Nephron progenitor cell (in vitro differentiated cells): ENCODE results near the gene GSDMA.
A peak's percentile ranks its signal among the peaks of the same experiment; 100 is the strongest.

Experiments used
- DNase-seq: peaks from one replicate; pipeline ENCODE4 v3.0.0; 2021
- H3K27ac Mint-ChIP-seq: 2 replicates; pipeline ENCODE4 v1.8.0; 2021; ENCODE audit warnings: mild to moderate bottlenecking, moderate library complexity, mixed read lengths
- H3K27me3 Mint-ChIP-seq: 2 replicates; pipeline ENCODE4 v1.8.0; 2021; ENCODE audit warnings: mild to moderate bottlenecking, low read depth, mixed read lengths; ENCODE audit not compliant: poor library complexity
- H3K36me3 Mint-ChIP-seq: 2 replicates; pipeline ENCODE4 v1.8.0; 2021; ENCODE audit warnings: low read depth, mixed read lengths
- H3K4me1 Mint-ChIP-seq: 2 replicates; pipeline ENCODE4 v1.8.0; 2021; ENCODE audit warnings: mixed read lengths
- H3K4me3 Mint-ChIP-seq: 2 replicates; pipeline ENCODE4 v1.8.0; 2021; ENCODE audit warnings: mild to moderate bottlenecking, moderate library complexity, mixed read lengths
- H3K9me3 Mint-ChIP-seq: 2 replicates; pipeline ENCODE4 v1.8.0; 2021; ENCODE audit warnings: mild to moderate bottlenecking, moderate library complexity, mixed read lengths
- CTCF ChIP-seq: fragments of 200-600 bp; sonication (generic); IDR thresholded peaks from 2 replicates; pipeline ENCODE4 v1.5.0; 2021; ENCODE audit warnings: antibody characterized with exemption

The GSDMA gene

GRCh38 chr17:39927929-39928857 is 34.6 kb upstream of the GSDMA start:
- Mint-ChIP-seq H3K4me3 (peak overlapping the region; percentile 94), H3K27me3 (peaks cover 17% of the 10 kb centered on the region), H3K4me1 (peaks cover 51% of the 10 kb centered on the region), H3K36me3 (no peaks in the 10 kb centered on the region), H3K27ac (peak overlapping the region; percentile 89), H3K9me3 (peaks cover 2% of the 10 kb centered on the region)
- TF ChIP-seq CTCF: no peak
- peak; percentile 32 for DNase-seq

DNA sequence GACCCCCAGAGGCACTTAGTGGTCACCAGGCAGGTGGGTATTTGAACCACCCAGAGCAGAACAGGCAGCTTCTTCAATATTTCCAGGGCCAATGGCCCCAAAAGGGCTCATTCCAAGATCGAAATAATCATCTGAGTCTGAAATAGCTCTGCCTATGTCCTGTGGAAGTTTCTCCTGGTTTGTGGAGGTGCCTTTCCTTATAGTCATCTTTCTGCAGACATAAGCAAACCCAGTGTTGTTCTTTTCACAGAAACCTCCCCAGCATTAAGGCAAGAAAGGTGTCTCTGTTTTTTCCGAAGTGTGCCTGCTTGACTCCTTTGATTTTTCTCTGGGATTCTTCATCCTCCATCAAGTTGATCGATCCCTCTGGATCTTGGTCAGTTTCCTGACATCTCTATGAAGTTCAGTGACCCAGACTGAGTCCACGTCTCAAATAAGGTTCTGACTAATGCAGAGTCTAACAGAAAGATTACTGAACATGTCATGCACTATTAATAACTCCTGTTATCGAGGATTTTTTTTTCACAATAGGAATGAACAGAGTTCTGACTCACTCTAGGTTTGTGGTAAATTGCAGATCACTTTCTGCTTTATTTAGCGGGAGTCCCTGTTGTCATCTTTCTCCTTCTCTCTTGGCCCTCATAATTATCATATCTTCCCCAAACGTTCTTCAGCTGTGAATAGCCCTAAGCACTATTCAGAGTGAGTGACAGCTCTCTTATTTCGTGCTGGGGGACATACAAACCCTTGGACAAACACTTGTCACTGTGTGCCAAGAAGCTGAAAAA is 33.8 kb upstream of the GSDMA start:
- no peak overlapping the region for H3K27ac Mint-ChIP-seq
- no peak for DNase-seq
- peaks cover 4% of the 10 kb centered on the region for H3K9me3 Mint-ChIP-seq
- H3K4me1 Mint-ChIP-seq: peaks cover 53% of the 10 kb centered on the region
- no peaks in the 10 kb centered on the region for H3K36me3 Mint-ChIP-seq
- no peak for TF ChIP-seq CTCF
- peak overlapping the region; percentile 38 for H3K4me3 Mint-ChIP-seq
- peaks cover 17% of the 10 kb centered on the region for H3K27me3 Mint-ChIP-seq

- no peak for TF ChIP-seq CTCF
- no peak overlapping the region for H3K4me3 Mint-ChIP-seq
- peaks cover 17% of the 10 kb centered on the region for H3K27me3 Mint-ChIP-seq
- H3K4me1 Mint-ChIP-seq: peaks cover 52% of the 10 kb centered on the region
- no peak overlapping the region for H3K27ac Mint-ChIP-seq
- DNase-seq: no peak
- peaks cover 4% of the 10 kb centered on the region for H3K9me3 Mint-ChIP-seq
- H3K36me3 Mint-ChIP-seq: no peaks in the 10 kb centered on the region
Observed at GRCh38 chr17:39929646-39930407, 33.0 kb upstream of the GSDMA start.

- Mint-ChIP-seq H3K27me3 (peaks cover 11% of the 10 kb centered on the region), H3K36me3 (no peaks in the 10 kb centered on the region), H3K9me3 (peaks cover 4% of the 10 kb centered on the region), H3K4me1 (peaks cover 56% of the 10 kb centered on the region), H3K27ac (peak overlapping the region; percentile 90), H3K4me3 (no peak overlapping the region)
- no peak for DNase-seq
- no peak for TF ChIP-seq CTCF
Observed at GRCh38 chr17:39933912-39934311, 28.9 kb upstream of the GSDMA start.

DNA sequence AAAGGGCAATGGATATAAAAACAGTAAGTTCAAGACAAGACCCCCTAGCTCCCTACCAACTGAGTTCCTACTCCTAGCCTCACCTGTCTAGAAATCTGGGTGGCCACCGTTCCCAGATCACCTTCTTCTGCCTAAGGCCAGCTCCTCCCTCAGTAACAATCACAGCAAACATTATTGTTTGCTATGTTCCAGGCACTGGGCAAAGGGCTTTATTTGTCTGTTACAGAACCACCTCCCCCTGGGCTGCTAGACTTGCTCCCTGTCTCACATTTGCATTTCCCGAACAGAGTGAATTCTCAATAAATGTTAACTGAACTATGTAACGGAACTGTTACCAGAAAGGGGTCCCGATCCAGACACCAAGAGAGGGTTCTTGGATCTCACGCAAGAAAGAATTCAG is 28.5 kb upstream of the GSDMA start:
- H3K27ac Mint-ChIP-seq: peak overlapping the region; percentile 90
- peaks cover 4% of the 10 kb centered on the region for H3K9me3 Mint-ChIP-seq
- H3K4me3 Mint-ChIP-seq: no peak overlapping the region
- peaks cover 60% of the 10 kb centered on the region for H3K4me1 Mint-ChIP-seq
- H3K36me3 Mint-ChIP-seq: no peaks in the 10 kb centered on the region
- no peak for DNase-seq
- no peak for TF ChIP-seq CTCF
- peaks cover 11% of the 10 kb centered on the region for H3K27me3 Mint-ChIP-seq
